GM10248 (cell line): Measurements from ENCODE around the gene QPCTL.

Experiments
- CTCF ChIA-PET: fragments of 300-600 bp; sonication (Branson Sonifier 250); formaldehyde crosslinking; extraction: SDS; loops from one replicate; lab custom pipeline; 2021; ENCODE audit warnings: antibody characterized with exemption; lab: Yijun Ruan, JAX
- POLR2A ChIA-PET: fragments of 350-650 bp; sonication (Branson Sonifier 250); formaldehyde crosslinking; extraction: SDS; loops from one replicate; lab custom pipeline; 2020; ENCODE audit warnings: antibody characterized with exemption; lab: Yijun Ruan, JAX
- DNase-seq: peaks from one replicate; pipeline ENCODE4 v3.0.0; 2012; ENCODE audit errors: extremely low spot score
- CTCF ChIP-seq: IDR thresholded peaks from 2 replicates; pipeline ENCODE4 v1.5.1; 2012; ENCODE audit warnings: mild to moderate bottlenecking, low read depth; ENCODE audit errors: extremely low read depth, missing control alignments, control extremely low read depth

Gene QPCTL

GRCh38 chr19:45670670-45671453, 21.6 kb upstream of the QPCTL start:
- POLR2A ChIA-PET, result interaction anchor here (0.6 to 1.4 kb wide), 5 partner anchors 25 to 639 kb away, joined by 3 to 4 read pairs (median 3); partner anchors contain the start of gene FOSB

GRCh38 chr19:45674946-45675345, 17.5 kb upstream of the QPCTL start:
- no peak for TF ChIP-seq CTCF
- CTCF ChIA-PET, result interaction anchor here (0.9 to 8.5 kb wide), 4 partner anchors 8 to 18 kb away, joined by 3 to 100 read pairs (median 4); partner anchors contain the start of genes QPCTL and SNRPD2
- DNase-seq, result no peak
- POLR2A ChIA-PET, result no interaction called here

More at GRCh38 chr19:45670670-45671453, 21.6 kb upstream of the QPCTL start:
- TF ChIP-seq CTCF, result no peak
- peak; percentile 99 for DNase-seq
- CTCF ChIA-PET, result interaction anchor here (0.9 to 6.5 kb wide), 6 partner anchors 9 to 146 kb away, joined by 3 to 46 read pairs (median 12); partner anchors contain the start of genes QPCTL and SNRPD2

DNA sequence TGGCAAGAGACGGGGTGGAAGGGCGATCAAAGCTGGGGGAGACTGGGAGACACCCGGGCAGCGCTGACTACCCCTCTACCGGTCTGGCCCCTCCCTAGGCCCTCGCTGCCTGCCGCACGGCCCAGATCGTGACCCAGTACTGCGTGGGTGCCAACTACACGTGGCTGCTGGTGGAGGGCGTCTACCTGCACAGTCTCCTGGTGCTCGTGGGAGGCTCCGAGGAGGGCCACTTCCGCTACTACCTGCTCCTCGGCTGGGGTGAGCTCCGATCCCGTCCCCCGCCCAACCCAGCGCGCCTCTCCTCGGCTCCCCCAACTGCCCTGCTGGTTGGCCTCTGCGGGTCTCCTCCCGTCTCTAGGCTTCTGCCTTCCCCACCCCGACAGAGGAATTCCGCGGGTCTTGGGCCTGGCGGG, 15.6 kb upstream of the QPCTL start:
- TF ChIP-seq CTCF, result no peak
- DNase-seq, result peak; percentile 45
- ChIA-PET CTCF (interaction anchor here (1.3 to 8.5 kb wide), 9 partner anchors 7 to 238 kb away, joined by 3 to 100 read pairs (median 10); partner anchors contain the start of genes GIPR, QPCTL and SNRPD2), POLR2A (interaction anchor here (0.8 to 1.5 kb wide), 5 partner anchors 10 to 81 kb away, joined by 3 to 7 read pairs (median 3); partner anchors contain the start of genes QPCTL and SNRPD2)

- CTCF ChIA-PET, result interaction anchor here (0.7 to 8.5 kb wide), 12 partner anchors 8 to 238 kb away, joined by 3 to 100 read pairs (median 7); partner anchors contain the start of genes GIPR, QPCTL, SIX5 and SNRPD2
- DNase-seq, result peak; percentile 89
- TF ChIP-seq CTCF, result no peak
- POLR2A ChIA-PET, result interaction anchor here (0.8 to 1.5 kb wide), 5 partner anchors 10 to 82 kb away, joined by 3 to 7 read pairs (median 3); partner anchors contain the start of genes QPCTL and SNRPD2
Measured at GRCh38 chr19:45677351-45678230, 14.9 kb upstream of the QPCTL start.

GRCh38 chr19:45681391-45682015, 11.0 kb upstream of the QPCTL start:
- ChIA-PET CTCF (interaction anchor here (0.9 to 8.5 kb wide), 17 partner anchors 11 to 242 kb away, joined by 3 to 100 read pairs (median 5); partner anchors contain the start of genes GIPR, QPCTL, SIX5 and SNRPD2), POLR2A (interaction anchor here (1.4 kb wide), 1 partner anchor 11 kb away, joined by 3 read pairs; the partner anchor contains the start of genes QPCTL and SNRPD2)
- TF ChIP-seq CTCF, result peak; percentile 89
- DNase-seq, result peak; percentile 85
